K562 (cell line): ENCODE measurements around the gene MLLT1. TPM values are rescaled to one million over a fixed set of nuclear protein-coding genes. Genes with fewer than 3 reads are reported as not detected.

ENCODE experiments used
- ATAC-seq: fragments of 200-7000 bp; cut with Tn5 transposase; 3 replicates; pipeline ENCODE4 v1.9.1; 2020; ENCODE audit warnings: moderate library complexity
- BruUV-seq: library from RNA; stranded (reverse); fragments of 400-500 nt; replicated peaks from 2 replicates; lab custom pipeline; 2021; lab: Mats Ljungman, UMichigan
- CTCF ChIA-PET: fragments of 300-600 bp; formaldehyde crosslinking; extraction: SDS; loops from one replicate; lab custom pipeline; 2021; ENCODE audit warnings: low intra/inter-chr PET ratio; lab: Yijun Ruan, JAX
- POLR2A ChIA-PET: fragments of 300-600, 350-650 bp; sonication (Branson Sonifier 250); formaldehyde crosslinking; extraction: SDS; loops from one replicate; lab custom pipeline; 2021; ENCODE audit warnings: antibody characterized with exemption, inconsistent platforms; lab: Yijun Ruan, JAX
- DNase-seq, 4 experiments: peaks; one replicate each; pipeline versions ENCODE4 v3.0.0 to v3.0.0-alpha.2; 2011 to 2018; ENCODE audit warnings: low spot score in 3 of 4, mixed read lengths in 3 of 4; ENCODE audit errors: extremely low read depth in 1 of 4
- FAIRE-seq: peaks from 2 replicates; lab custom pipeline; 2011; peaks lifted over from hg19 to GRCh38; lab: Jason Lieb, UNC
- H2AFZ ChIP-seq: 2 replicates; pipeline ENCODE4 v1.6.0; 2011; ENCODE audit warnings: low read depth, low read length, control low read depth, inconsistent platforms
- H3K27ac ChIP-seq: fragments of 200-600 bp; 3 replicates; pipeline ENCODE4 v1.8.0; 2011; ENCODE audit warnings: low read depth, mild to moderate bottlenecking, control low read depth, inconsistent platforms, low read length, moderate library complexity, mixed read lengths; ENCODE audit errors: extremely low read depth
- H3K27me3 ChIP-seq, 2 experiments: fragments of 300-600 bp in 1 of 2; 2 replicates in 1 of 2; 3 replicates in 1 of 2; pipeline versions ENCODE4 v1.6.0 to v1.8.0; 2011; ENCODE audit warnings: inconsistent platforms in 2 of 2, low read length in 2 of 2, mild to moderate bottlenecking in 1 of 2, mixed read lengths in 1 of 2, moderate library complexity in 1 of 2; ENCODE audit not compliant: control insufficient read depth in 2 of 2, insufficient read depth in 2 of 2
- H3K36me3 ChIP-seq: fragments of 300-600 bp; 3 replicates; pipeline ENCODE4 v1.8.0; 2011; ENCODE audit warnings: mild to moderate bottlenecking, low read length, inconsistent platforms; ENCODE audit not compliant: control insufficient read depth, insufficient read depth
- H3K4me1 ChIP-seq, 2 experiments: fragments of 200-600 bp in 1 of 2; replicated peaks in 1 of 2; 2 replicates in 1 of 2; 3 replicates in 1 of 2; pipeline versions ENCODE4 v1.5.1 to v1.8.0; 2011; ENCODE audit warnings: inconsistent platforms in 2 of 2, low read length in 2 of 2, mild to moderate bottlenecking in 1 of 2, mixed read lengths in 1 of 2, moderate library complexity in 1 of 2; ENCODE audit not compliant: control insufficient read depth in 2 of 2, insufficient read depth in 2 of 2
- H3K4me2 ChIP-seq: 2 replicates; pipeline ENCODE4 v1.6.1; 2011; ENCODE audit warnings: low read length, control low read depth, inconsistent platforms, mixed read lengths; ENCODE audit not compliant: insufficient read depth
- H3K4me3 ChIP-seq: fragments of 200-600 bp; sonication (generic), shearing (Covaris generic); 2 replicates; pipeline ENCODE4 v1.5.1; 2016; ENCODE audit warnings: control low read depth, inconsistent platforms
- H3K79me2 ChIP-seq: fragments of 200-600 bp; 3 replicates; pipeline ENCODE4 v1.8.0; 2011; ENCODE audit warnings: low read length, inconsistent platforms; ENCODE audit not compliant: control insufficient read depth, insufficient read depth
- H3K9ac ChIP-seq, 2 experiments: 2 replicates each; pipeline versions ENCODE4 v1.6.0 to v1.6.1; 2011; ENCODE audit warnings: low read depth in 2 of 2, low read length in 2 of 2, control low read depth in 1 of 2, inconsistent platforms in 1 of 2, mild to moderate bottlenecking in 1 of 2, mixed read lengths in 1 of 2; ENCODE audit not compliant: insufficient read depth in 1 of 2
- H3K9me1 ChIP-seq: one replicate; pipeline ENCODE4 v1.6.0; 2011; ENCODE audit warnings: inconsistent platforms, mild to moderate bottlenecking, low read length, moderate library complexity; ENCODE audit not compliant: control insufficient read depth, insufficient read depth
- H3K9me3 ChIP-seq: replicated peaks from 2 replicates; pipeline ENCODE4 v1.5.1; 2011; ENCODE audit warnings: low read depth, low read length, inconsistent platforms; ENCODE audit not compliant: control insufficient read depth, insufficient read depth
- H4K20me1 ChIP-seq: replicated peaks from 2 replicates; pipeline ENCODE4 v1.6.1; 2011; ENCODE audit warnings: low read length, inconsistent platforms, mixed read lengths; ENCODE audit not compliant: control insufficient read depth, insufficient read depth
- DEAF1 ChIP-seq: fragments of 450-650 bp; formaldehyde crosslinking; IDR thresholded peaks from 2 replicates; pipeline ENCODE4 v1.4.0; 2020; ENCODE audit warnings: mild to moderate bottlenecking, moderate library complexity
- HINFP ChIP-seq: fragments of 450-650 bp; conservative IDR thresholded peaks from 2 replicates; pipeline ENCODE4 v1.6.1; 2016; ENCODE audit warnings: missing genetic modification characterization, low read depth, mild to moderate bottlenecking, control low read depth, missing compliant biosample characterization
- RBM34 ChIP-seq: fragments of 200-400 bp; formaldehyde crosslinking; IDR thresholded peaks from 2 replicates; pipeline ENCODE4 v1.6.1; 2018; ENCODE audit warnings: low read length, borderline replicate concordance; ENCODE audit not compliant: insufficient read depth
- SIRT6 ChIP-seq: IDR thresholded peaks from one replicate; pipeline ENCODE4 v1.6.1; 2012; ENCODE audit warnings: low read depth, mild to moderate bottlenecking, control low read depth, inconsistent platforms, low read length, moderate library complexity
- SREBF2 ChIP-seq: sonication (generic); formaldehyde crosslinking; IDR thresholded peaks from 2 replicates; pipeline ENCODE4 v1.4.0; 2020; ENCODE audit warnings: mild to moderate bottlenecking, missing genetic modification reagents
- SUPT5H ChIP-seq: fragments of 450-650 bp; IDR thresholded peaks from 2 replicates; pipeline ENCODE4 v1.6.1; 2016
- TFAP4 ChIP-seq: sonication (generic); formaldehyde crosslinking; IDR thresholded peaks from 2 replicates; pipeline ENCODE4 v1.8.0; 2022; ENCODE audit warnings: missing genetic modification reagents, mild to moderate bottlenecking, moderate library complexity, borderline replicate concordance
- TRIM28 ChIP-seq: fragments of 450-650 bp; IDR thresholded peaks from 2 replicates; pipeline ENCODE4 v1.6.1; 2017
- ZBTB5 ChIP-seq: fragments of 450-650 bp; IDR thresholded peaks from 2 replicates; pipeline ENCODE4 v1.6.1; 2017; ENCODE audit warnings: antibody characterized with exemption
- ZNF280A ChIP-seq: fragments of 450-650 bp; IDR thresholded peaks from 2 replicates; pipeline ENCODE4 v1.6.1; 2018; ENCODE audit warnings: mild to moderate bottlenecking, low read depth; ENCODE audit not compliant: partially characterized antibody
- whole genome bisulfite sequencing: fragments of 100-300 bp; shearing (Covaris generic); methylation state at CpG from one replicate; pipeline ENCODE4 v1.1.6; 2016; ENCODE audit warnings: low coverage, mixed read lengths; ENCODE audit not compliant: insufficient coverage; ENCODE audit errors: missing lambda C conversion rate; 5-methylcytosine and 5-hydroxymethylcytosine counted together
- in situ Hi-C: fragments of 300-500 bp; cut with MboI; formaldehyde crosslinking; loops from 4 replicates; pipeline ENCODE4 v1.15.0; 2018; ENCODE audit warnings: inconsistent platforms, mixed read lengths
- intact Hi-C: fragments of 100-400 bp; cut with micrococcal nuclease; formaldehyde crosslinking; loops from 2 replicates; pipeline ENCODE4 v1.14.2; 2022
- polyA plus RNA-seq, 8 experiments: library from polyadenylated mRNA; depleted of rRNA in 4 of 8; stranded (reverse) in 5 of 8; unstranded in 3 of 8; fragments of >200 nt; fragmentation: Nextera tagmentation in 2 of 8; fragmentation: Illumina TruSeq in 1 of 8; extraction: Ambion mirVana in 2 of 8; extraction: Trizol in 1 of 8; gene quantifications; 2 replicates each; pipeline versions ENCODE4 v1.2.1 to v1.2.3, GENCODE V29; 2011 to 2014; ENCODE audit warnings: inconsistent platforms in 1 of 8, missing spikeins in 1 of 8
- total RNA-seq, 7 experiments: library from RNA; depleted of rRNA in 6 of 7; stranded (reverse); fragments of >200 nt in 6 of 7; fragmentation: Illumina TruSeq in 2 of 7; extraction: Trizol in 2 of 7; gene quantifications; 2 replicates each; pipeline versions ENCODE4 v1.2.1 to v1.2.3, GENCODE V29; 2011 to 2021; ENCODE audit warnings: low replicate concordance in 1 of 7

The MLLT1 gene
- total and polyA plus RNA-seq, 9 of the 15 experiments (the other 6 are each of a cell fraction or from before 2014, with no cell fraction given), result 0.23 to 63.5 (median 15.4) TPM

- no peak for TF ChIP-seq ZNF280A
- no peak for TF ChIP-seq SUPT5H
Measured at GRCh38 chr19:6267552-6268381, 12.0 kb downstream of the MLLT1 start (continued).

- H2AFZ ChIP-seq, result no peak overlapping the region
- in situ Hi-C loops, result no loop called here
- ChIA-PET POLR2A (interaction anchor here (0.7 kb wide), 1 partner anchor 590 kb away, joined by 3 read pairs; no protein-coding TSS in a partner anchor), CTCF (no interaction called here)
- no peaks in the 10 kb centered on the region for H3K27me3 ChIP-seq
- H3K79me2 ChIP-seq, result peaks cover 72% of the 10 kb centered on the region
- no peak for FAIRE-seq
- H3K9me1 ChIP-seq, result no peaks in the 10 kb centered on the region
- no peak overlapping the region for H3K4me2 ChIP-seq
- no peak for TF ChIP-seq DEAF1 (CRISPR knock-in tag)
- TF ChIP-seq SIRT6, result no peak
- no peak for TF ChIP-seq ZBTB5
- no peak for TF ChIP-seq SREBF2 (CRISPR knock-in tag)
- TF ChIP-seq HINFP (tag), result no peak
- no peak for TF ChIP-seq TFAP4 (CRISPR knock-in tag)
- TF ChIP-seq RBM34, result no peak
- TF ChIP-seq TRIM28, result no peak
- no peak overlapping the region for H3K4me3 ChIP-seq
- no TSS peak for BruUV-seq
- H3K36me3 ChIP-seq, result peaks cover 81% of the 10 kb centered on the region
- no peak for ATAC-seq
- WGBS, result 100% methylated on average over 4 of the region's 4 CpGs
- H3K4me1 ChIP-seq, result peaks cover 0 to 29% of the 10 kb centered on the region in 2 experiments; a peak in 2 of 5 replicates
- H3K9me3 ChIP-seq, result no peaks in the 10 kb centered on the region
- H3K27ac ChIP-seq, result no peak overlapping the region
- intact Hi-C loops, result no loop called here
- H3K9ac ChIP-seq, result no peak overlapping the region
- H4K20me1 ChIP-seq, result no peaks in the 10 kb centered on the region; the same call in 1 of the 2 replicates
- no peak for DNase-seq
Measured at GRCh38 chr19:6264803-6265202, 15.0 kb downstream of the MLLT1 start.
